ENCODE data around the gene CCHCR1. TPM values are rescaled to one million over a fixed set of nuclear protein-coding genes. Genes with fewer than 3 reads are reported as not detected.

CCHCR1 gene
- total RNA-seq, 1 donor from 2014 or later = 23.2 TPM

GRCh38 chr6:31115941-31116560 is 41.6 kb downstream of the CCHCR1 start:
- Mint-ChIP-seq H3K27ac (no peak overlapping the region), H3K9me3 (no peaks in the 10 kb centered on the region), H3K4me3 (no peak overlapping the region), H3K36me3 (no peaks in the 10 kb centered on the region), H3K27me3 (ENCODE audit: insufficient read depth, low read depth) (peaks cover 11% of the 10 kb centered on the region), H3K4me1 (peaks cover 17% of the 10 kb centered on the region)
- no peaks in the 10 kb centered on the region for H3K36me3 ChIP-seq
- no peaks in the 10 kb centered on the region for H3K9me3 ChIP-seq (ENCODE audit: low read depth)
- H3K4me3 ChIP-seq = no peak overlapping the region
- no peak overlapping the region for H3K9ac ChIP-seq
- TF ChIP-seq, protein P1, sequence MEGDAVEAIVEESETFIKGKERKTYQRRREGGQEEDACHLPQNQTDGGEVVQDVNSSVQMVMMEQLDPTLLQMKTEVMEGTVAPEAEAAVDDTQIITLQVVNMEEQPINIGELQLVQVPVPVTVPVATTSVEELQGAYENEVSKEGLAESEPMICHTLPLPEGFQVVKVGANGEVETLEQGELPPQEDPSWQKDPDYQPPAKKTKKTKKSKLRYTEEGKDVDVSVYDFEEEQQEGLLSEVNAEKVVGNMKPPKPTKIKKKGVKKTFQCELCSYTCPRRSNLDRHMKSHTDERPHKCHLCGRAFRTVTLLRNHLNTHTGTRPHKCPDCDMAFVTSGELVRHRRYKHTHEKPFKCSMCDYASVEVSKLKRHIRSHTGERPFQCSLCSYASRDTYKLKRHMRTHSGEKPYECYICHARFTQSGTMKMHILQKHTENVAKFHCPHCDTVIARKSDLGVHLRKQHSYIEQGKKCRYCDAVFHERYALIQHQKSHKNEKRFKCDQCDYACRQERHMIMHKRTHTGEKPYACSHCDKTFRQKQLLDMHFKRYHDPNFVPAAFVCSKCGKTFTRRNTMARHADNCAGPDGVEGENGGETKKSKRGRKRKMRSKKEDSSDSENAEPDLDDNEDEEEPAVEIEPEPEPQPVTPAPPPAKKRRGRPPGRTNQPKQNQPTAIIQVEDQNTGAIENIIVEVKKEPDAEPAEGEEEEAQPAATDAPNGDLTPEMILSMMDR (IDR thresholded peaks at IDR 0.05) = no peak
- no peak for TF ChIP-seq EZH2 (IDR thresholded peaks at IDR 0.05)
- no peak for TF ChIP-seq EZH2phosphoT487 (IDR thresholded peaks at IDR 0.05)
- H3K4me1 ChIP-seq = peaks cover 9% of the 10 kb centered on the region
- H2AFZ ChIP-seq (replicated peaks) = no peak overlapping the region
- H3K27ac ChIP-seq = no peak overlapping the region
- H3K4me2 ChIP-seq = no peak overlapping the region
- no peaks in the 10 kb centered on the region for H3K27me3 ChIP-seq
- no peaks in the 10 kb centered on the region for H3K79me2 ChIP-seq (ENCODE audit: low read depth)
- no peaks in the 10 kb centered on the region for H4K20me1 ChIP-seq (ENCODE audit: low read depth)
- no peaks in the 10 kb centered on the region for H3F3A ChIP-seq (ENCODE audit: low read depth)
- no peak for DNase-seq (ENCODE audit: low spot score)

- Histone ChIP-seq H2AFZ (replicated peaks) (peak overlapping the region; percentile 47), H3K27me3 (peaks cover under 1% of the 10 kb centered on the region), H3K9ac (no peak overlapping the region), H3K36me3 (no peaks in the 10 kb centered on the region), H3K79me2 (ENCODE audit: low read depth) (no peaks in the 10 kb centered on the region), H3K4me3 (no peak overlapping the region), H3K27ac (no peak overlapping the region), H3K4me2 (no peak overlapping the region), H3K4me1 (peaks cover 17% of the 10 kb centered on the region), H4K20me1 (ENCODE audit: low read depth) (no peaks in the 10 kb centered on the region), H3K9me3 (ENCODE audit: low read depth) (no peaks in the 10 kb centered on the region), H3F3A (ENCODE audit: low read depth) (no peaks in the 10 kb centered on the region)
- Mint-ChIP-seq H3K4me3 (no peak overlapping the region), H3K4me1 (peaks cover 22% of the 10 kb centered on the region), H3K27ac (no peak overlapping the region), H3K9me3 (no peaks in the 10 kb centered on the region), H3K36me3 (no peaks in the 10 kb centered on the region), H3K27me3 (ENCODE audit: insufficient read depth, low read depth) (peaks cover 11% of the 10 kb centered on the region)
- TF ChIP-seq EZH2phosphoT487 (IDR thresholded peaks at IDR 0.05) (no peak), EZH2 (IDR thresholded peaks at IDR 0.05) (no peak)
- TF ChIP-seq, protein P1 (IDR thresholded peaks at IDR 0.05) = no peak
- DNase-seq (ENCODE audit: low spot score) = no peak
Observed at GRCh38 chr6:31114970-31115849, 42.4 kb downstream of the CCHCR1 start.

DNA sequence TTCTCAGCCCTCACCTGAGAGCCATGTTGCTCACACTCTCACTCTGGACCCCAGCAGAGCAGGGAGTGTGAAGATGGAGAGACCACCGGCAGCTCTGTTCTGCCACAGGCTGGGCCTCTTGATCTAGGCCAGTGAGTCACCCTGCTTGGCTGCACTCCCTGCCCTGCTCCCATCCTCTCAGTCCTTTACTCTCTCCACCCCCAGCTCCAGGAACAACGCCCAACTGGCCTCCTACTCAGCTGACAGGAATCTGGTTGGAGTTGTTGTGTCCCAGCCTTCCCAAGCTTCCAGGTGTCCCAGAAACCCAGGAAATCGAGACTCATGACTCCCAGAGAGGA is 43.1 kb downstream of the CCHCR1 start, which contains the start of gene PSORS1C1:
PSORS1C1 (plus strand) TSS at position 260 of the 338 bp plus-strand sequence. CDS start 14,833 bp downstream, outside the sequence.
- H3F3A ChIP-seq (ENCODE audit: low read depth) = no peaks in the 10 kb centered on the region
- Mint-ChIP-seq H3K4me1 (peaks cover 22% of the 10 kb centered on the region), H3K4me3 (no peak within 1 kb of the TSS), H3K9me3 (peaks cover 2% of the 10 kb centered on the region), H3K36me3 (no peaks in the 10 kb centered on the region), H3K27ac (peak within 1 kb of the TSS; percentile 28), H3K27me3 (ENCODE audit: insufficient read depth, low read depth) (peaks cover 15% of the 10 kb centered on the region)
- H3K4me1 ChIP-seq = peaks cover 17% of the 10 kb centered on the region
- peak within 1 kb of the TSS; percentile 10 for H3K4me2 ChIP-seq
- no peaks in the 10 kb centered on the region for H3K36me3 ChIP-seq
- no peak for TF ChIP-seq EZH2 (IDR thresholded peaks at IDR 0.05)
- no peak for TF ChIP-seq EZH2phosphoT487 (IDR thresholded peaks at IDR 0.05)
- TF ChIP-seq, protein P1 (IDR thresholded peaks at IDR 0.05) = no peak
- no peaks in the 10 kb centered on the region for H3K79me2 ChIP-seq (ENCODE audit: low read depth)
- peak within 1 kb of the TSS; percentile 47 for H2AFZ ChIP-seq (replicated peaks)
- H3K9ac ChIP-seq = no peak within 1 kb of the TSS
- no peak within 1 kb of the TSS for H3K4me3 ChIP-seq
- DNase-seq (ENCODE audit: low spot score) = no peak
- H3K27ac ChIP-seq = no peak within 1 kb of the TSS
- H3K9me3 ChIP-seq (ENCODE audit: low read depth) = no peaks in the 10 kb centered on the region
- H4K20me1 ChIP-seq (ENCODE audit: low read depth) = no peaks in the 10 kb centered on the region
- H3K27me3 ChIP-seq = peaks cover 8% of the 10 kb centered on the region

All from neural progenitor cell (in vitro differentiated cells).